Renal cortex interstitium (tissue), 15 donors: Measurements from ENCODE around the gene ORM2. TPM values are rescaled to one million over a fixed set of nuclear protein-coding genes. Genes with fewer than 3 reads are reported as not detected.
"Not testable (repeated sequence)": the region's sequence is repeated elsewhere in the genome, so short reads cannot be mapped to it uniquely, and the experiment has no call there.

Experiments used
- DNase-seq, 11 donors: peaks; one replicate each; pipeline ENCODE4 v3.0.0-alpha.2; 2013; ENCODE audit warnings: low read depth in 9 of 11, low spot score in 4 of 11; ENCODE audit errors: extremely low read depth in 1 of 11
- long read RNA-seq, 16 experiments: transcript quantifications; one replicate each; lab custom pipeline, GENCODE V29; 2026
- polyA plus RNA-seq, 3 donors: library from polyadenylated mRNA; unstranded; fragments of 120-200 nt; gene quantifications; one replicate each; pipeline ENCODE4 v1.2.1, GENCODE V29; 2013; ENCODE audit not compliant: insufficient read length in 3 of 3

ORM2 gene
- polyA plus RNA-seq = not detected
- long read RNA-seq, donor 1 = 0 reads
- long read RNA-seq, donor 2 = 0 reads
- long read RNA-seq, donor 3 = 0 reads
- long read RNA-seq, donor 4 = 0 reads
- long read RNA-seq, donor 5 = 0 reads
- long read RNA-seq, donor 6 = 0 reads
- long read RNA-seq, donor 7 = 0 reads
- long read RNA-seq, donor 8 = 0 reads
- long read RNA-seq, donor 9 = 0 reads
- long read RNA-seq, donor 10 = 0 reads
- long read RNA-seq, donor 11 = 0 reads
- long read RNA-seq, donor 12 = 0 reads
- long read RNA-seq, donor 13 = 0 reads
- long read RNA-seq, donor 14 = 0 reads
- long read RNA-seq, donor 15 = 0 reads
- long read RNA-seq, donor 16 = 0 reads

DNA sequence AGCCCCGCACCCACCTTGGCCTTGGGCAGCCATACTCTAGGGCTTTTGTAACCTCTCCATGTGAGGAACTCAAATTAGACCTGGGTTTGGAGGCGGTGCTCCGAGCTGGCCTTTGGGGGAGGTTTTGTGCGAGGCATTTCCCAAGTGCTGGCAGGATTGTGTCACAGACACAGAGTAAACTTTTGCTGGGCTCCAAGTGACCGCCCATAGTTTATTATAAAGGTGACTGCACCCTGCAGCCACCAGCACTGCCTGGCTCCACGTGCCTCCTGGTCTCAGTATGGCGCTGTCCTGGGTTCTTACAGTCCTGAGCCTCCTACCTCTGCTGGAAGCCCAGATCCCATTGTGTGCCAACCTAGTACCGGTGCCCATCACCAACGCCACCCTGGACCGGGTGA lies at the start of gene ORM2:
Gene ORM2, plus strand, starts transcription at position 245 of the 398 bp plus-strand sequence. Its CDS starts 36 bp downstream, at position 281.
- DNase-seq = not testable (repeated sequence)

DNA sequence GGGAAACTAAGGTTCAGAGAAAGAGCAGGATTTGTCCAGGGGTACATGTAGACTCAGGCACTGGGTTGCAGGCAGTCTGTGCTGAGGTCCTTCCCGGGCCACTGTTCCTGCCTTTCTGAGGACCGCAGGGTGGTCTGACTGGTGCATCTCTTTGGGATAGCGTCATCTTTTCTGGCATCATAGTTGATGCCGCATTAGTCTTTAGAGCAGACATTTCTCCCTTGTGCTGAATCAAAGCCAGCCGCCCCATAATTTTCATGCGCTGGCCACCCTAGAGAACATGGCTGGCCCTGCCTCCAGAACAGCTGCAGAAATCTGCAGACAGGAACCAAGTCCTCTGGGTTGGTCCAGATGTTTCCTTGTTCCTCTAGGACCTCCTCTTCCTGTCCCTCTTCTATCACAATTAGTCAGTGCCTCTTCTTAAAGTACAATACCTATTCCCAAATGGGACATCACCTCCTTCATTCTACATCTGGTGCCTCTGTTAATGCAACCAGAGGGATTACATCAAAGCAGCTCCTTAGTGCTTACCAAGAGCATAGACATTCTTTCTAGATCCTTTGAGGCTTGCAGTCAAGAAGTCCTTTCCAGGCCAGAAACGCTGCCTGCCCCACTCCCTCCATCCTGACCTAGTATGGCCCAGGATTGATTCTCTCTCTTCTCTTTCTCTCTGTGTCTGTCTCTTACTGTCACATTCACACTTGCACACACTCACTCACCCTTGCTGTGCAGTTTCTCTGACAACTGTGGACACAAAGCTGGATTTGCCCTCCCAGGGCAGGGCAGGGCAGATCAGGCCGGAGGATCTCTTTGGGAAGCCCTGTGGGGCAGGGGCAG lies 48.8 kb upstream of the ORM2 start:
- no peak for DNase-seq

DNA sequence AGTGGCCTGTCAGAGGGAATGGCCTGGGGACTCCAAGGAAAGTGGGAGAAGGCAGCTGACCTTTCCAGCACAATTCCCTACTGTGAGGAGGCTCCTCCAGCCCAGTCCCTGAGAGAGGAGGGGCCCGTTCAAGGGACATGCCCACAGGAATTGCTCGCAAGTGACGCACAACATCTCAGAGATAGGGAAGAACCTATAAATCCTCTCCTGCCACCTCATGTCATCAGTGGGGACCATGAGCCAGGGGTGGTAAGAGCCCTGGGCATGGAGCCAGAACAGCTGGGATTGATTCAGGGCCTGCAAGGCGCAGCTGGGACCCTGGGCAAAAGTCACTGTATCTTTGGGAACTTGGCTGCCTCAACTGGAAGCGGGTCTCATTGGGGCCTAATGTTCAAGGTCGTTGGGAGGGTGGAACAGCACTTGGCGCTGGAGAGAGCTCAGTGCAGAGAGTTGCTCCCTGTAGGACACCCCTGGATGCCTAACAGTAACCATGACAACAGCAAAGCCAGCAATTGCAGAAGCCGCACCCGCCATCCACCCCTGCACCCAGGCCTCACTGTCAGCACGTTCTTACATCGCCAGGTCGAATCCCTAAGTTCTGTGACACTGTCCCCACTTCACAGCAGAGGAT lies 48.1 kb upstream of the ORM2 start:
- DNase-seq = peak in 2 of 11 donors; percentile 20 to 36

GRCh38 chr9:114282104-114282485 lies 47.6 kb upstream of the ORM2 start:
- DNase-seq = no peak

DNA sequence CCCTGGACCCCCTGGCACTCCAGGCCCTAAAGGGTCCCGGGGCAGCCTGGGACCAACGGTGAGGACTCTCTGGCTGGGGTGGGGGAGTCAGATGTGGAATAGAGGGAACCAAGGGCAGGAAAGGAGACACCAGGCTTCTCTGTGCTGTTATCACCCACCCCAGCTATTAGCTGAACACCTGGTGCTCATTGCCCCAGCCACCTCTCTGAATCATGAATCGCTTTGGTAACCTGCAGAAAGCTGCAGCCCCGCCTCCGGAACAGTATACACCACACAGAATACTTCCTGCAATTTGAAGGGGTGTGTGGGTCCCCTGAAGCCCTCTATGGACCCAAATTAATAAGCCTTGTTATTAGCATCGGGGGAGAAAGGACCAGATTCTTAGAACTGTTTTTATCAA lies 47.2 kb upstream of the ORM2 start:
- DNase-seq = no peak

DNA sequence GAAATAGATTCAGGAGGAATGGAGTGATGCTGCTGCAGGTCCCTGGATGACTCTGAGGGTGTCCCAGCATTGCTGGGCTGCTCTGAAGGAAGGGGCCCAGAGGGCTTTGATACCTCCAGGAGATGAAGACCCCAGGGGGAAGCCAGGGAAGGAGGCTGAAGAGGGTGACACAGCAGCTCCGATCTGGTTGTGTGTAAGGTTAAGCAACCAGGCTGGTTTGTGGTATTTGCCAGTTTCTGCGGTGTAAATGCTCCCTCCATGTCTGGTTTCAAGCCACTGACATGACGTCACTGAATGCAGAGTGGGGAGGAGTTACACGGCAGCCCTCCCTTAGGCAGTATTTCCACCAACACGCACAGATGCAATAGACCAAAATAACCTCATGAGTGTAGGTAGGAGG lies 46.7 kb upstream of the ORM2 start:
- no peak for DNase-seq

DNA sequence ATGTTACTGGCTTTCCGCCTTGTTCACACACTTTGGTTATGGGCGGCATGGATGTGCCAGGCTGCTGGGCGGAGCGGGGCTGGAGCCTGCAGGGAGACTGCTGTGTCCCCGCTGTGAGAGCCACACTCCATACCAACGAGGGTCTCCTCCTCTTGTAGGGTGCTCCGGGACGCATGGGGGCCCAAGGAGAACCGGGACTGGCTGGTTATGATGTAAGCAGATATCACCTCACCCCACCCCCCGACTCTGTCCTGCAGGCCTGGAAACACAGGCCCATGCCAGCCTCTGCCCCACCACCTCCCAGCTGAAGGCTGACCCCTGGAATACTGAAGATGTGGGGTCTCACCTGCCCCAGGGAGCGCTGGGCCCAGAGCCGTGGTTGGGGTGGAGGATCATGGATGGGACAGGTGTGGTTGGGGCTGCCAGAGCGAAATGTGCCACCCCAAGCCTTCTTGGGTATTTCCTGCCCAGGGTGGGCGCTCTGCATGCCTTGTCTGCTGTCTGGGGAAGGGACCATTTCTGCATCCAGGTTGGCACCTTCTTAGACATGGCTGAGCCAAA lies 46.0 kb upstream of the ORM2 start:
- no peak for DNase-seq

GRCh38 chr9:114284316-114285060 lies 45.2 kb upstream of the ORM2 start:
- DNase-seq = no peak

DNA sequence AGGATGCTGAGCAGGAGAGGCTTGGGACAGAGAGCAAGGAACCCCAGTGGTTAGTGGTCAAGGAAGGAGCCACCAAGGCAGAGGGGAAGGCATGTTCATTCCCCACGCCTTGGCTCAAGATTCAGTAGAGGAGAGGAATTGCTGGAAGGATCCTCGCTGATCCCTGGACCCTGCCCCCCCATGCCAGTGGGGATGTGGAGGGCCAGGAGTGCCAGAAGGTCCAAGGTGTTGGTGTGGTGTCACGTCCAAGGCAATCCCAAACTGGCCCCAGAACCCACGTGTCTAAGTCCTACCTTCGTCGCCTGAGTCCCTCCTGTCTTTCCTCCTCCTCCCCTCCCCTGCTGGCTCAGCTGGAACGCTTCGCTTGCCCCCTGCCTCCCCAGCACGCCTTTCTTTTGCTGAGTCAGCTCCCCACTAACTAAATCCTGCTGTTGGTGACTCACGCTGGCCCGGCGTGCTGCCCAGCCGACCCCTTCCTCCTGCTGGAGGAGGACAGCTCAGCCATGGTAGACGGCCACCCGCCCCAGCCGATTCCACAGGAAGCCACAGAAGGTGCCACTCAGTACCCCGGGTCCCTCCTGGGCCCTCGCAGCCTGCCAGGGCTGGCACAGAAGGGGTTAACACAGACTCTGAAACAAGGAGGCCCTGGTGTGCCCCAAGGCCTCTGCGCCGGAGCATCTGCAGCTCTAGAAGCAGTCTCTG lies 44.4 kb upstream of the ORM2 start:
- DNase-seq = peak in 7 of 11 donors; percentile 52 to 69 (median 61)

- DNase-seq = no peak
Observed at GRCh38 chr9:114286146-114286679, 43.5 kb upstream of the ORM2 start.

DNA sequence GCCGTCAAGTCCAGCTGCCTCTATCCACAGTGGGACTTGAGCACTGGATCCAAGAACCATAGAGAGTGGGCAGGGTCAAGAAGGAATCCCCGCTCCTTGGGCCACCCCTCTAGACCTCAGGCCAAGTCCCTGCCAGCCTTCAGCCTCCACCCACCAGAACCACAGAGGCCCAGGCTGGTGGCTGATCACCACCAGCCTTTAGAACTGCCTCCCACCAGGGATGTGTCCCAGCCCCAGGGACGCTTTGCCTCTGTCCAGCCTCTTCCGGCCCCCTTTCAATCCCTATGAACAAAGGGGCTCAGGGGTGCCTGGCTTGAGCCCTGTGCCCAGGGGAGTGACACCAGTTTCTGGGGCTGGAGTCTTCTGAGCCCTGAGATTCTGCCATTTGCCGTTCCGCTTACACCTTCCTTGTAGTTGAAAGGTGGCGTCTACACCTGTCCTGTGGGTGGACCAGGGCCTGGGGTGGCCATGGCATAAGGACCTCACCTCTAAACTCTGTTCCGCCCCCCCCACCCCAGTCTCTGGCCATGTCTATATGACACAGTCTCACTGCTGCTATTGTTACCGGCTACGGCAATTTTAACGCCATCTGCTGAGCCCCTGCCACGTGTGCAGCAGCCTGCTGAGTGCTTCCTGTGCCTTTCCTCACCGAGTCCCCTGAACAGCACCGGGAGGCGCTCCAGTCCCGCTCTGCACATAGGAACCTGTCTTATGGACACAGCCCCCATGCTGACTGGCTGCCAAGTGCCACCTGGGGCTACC lies 42.5 kb upstream of the ORM2 start:
- no peak for DNase-seq

- peak in 1 of 11 donors; percentile 22 for DNase-seq
Observed at GRCh38 chr9:114287763-114288192, 41.9 kb upstream of the ORM2 start.

DNA sequence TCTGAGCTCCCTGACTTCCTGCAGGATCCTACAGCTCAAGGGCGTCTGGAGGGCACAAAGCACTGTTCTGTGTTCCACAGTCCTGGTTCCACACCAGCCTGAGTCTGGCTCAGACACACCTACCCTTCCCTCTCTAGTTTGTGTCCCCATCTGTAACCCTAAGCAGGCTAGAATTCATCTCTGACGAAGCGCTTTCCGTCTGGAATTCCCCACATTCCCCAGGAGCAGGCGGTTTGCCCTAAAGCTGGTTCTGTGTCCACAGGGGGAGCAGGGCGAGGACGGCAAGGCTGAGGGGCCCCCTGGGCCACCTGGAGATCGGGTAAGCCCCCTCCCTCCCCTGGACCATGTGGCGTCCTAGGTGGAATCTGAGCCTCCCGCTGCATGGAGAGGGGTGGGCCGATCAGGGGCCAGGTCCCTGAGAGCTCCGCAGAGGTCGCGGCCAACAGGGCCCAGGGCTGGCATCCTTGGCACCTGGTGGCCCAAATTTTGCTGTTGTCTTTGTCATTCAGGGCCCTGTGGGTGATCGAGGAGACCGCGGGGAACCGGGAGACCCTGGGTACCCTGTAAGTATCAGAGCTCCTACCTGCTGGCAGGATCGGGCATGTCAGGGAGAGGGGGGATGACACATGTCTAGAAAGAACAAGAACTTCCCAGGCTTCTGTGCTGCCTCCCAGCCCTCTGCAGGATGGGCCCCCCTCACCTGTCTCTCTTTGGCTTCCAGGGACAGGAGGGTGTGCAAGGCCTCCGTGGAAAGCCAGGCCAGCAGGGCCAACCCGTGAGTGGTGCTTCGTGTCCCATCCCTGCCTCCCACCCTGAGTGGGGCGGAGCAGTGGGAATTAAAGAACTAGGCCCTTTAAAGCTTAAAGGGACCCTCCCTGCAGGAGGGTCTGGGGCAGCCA lies 41.2 kb upstream of the ORM2 start:
- peak in 1 of 11 donors; percentile 33 for DNase-seq

DNA sequence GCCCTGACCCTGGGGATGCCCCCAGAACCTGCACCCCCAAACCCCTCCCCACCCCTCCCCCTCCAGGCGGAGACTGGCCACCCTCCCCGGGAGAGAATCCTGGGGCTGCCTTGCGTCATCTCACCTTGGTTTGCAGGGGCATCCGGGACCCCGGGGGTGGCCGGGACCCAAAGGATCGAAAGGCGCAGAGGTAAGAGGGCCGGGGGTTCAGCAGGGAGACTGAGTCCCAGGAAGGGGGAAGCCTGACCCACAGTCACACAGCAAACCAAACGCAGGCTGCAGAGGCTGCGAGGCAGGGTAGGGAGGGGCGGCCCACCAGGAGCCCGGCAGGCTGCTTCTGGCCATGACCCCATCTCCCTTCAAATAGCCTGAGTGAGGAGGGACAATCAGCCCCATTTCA lies 40.6 kb upstream of the ORM2 start:
- DNase-seq = no peak

DNA sequence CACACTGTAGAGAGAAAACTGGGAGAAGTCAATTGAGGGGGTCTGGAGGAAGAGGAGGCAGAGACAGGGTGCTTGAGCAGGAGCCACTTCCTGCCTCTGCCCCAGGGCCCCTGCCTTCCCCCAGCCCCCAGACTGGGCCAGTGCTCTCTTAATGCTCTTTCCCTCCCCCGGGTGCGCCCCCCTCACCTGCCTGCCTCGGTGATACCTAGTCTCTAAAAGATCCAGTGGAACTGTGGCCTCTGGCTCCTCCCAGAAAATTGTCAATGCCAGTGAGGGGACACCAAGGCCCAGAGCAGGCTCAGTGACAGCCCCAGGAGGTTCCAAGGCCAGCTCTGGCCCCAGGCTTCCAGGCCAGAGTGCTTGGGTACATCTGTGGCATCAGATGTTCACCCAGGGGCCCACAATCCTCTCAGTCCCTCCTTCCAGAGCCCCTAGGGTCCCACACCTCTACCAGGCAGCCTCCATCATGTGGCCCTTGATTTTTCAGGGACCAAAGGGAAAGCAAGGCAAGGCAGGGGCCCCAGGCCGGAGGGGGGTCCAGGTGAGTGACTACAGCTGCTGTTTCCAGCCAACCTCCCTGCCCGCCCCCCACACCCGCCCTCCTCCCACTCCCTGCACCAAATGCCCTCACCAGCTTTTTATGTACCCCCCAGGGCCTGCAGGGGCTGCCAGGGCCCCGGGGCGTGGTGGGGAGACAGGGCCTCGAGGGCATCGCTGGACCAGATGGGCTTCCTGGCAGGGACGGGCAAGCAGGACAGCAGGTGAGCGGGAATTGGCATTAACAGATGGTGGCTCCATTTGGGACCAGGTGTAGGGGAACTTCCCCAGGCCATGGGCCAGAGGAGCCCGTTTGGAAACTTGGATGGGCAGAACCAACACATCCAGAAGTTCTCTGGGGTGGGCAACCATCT lies 39.8 kb upstream of the ORM2 start:
- DNase-seq = no peak
